GM23338 (cell line): ENCODE results near the gene RXRA. TPM values are rescaled to one million over a fixed set of nuclear protein-coding genes. Genes with fewer than 3 reads are reported as not detected.

ENCODE experiments used
- ATAC-seq: fragments of 200-7000 bp; cut with Tn5 transposase; 3 replicates; pipeline ENCODE4 v1.9.1; 2020
- DNase-seq: peaks from one replicate; pipeline ENCODE4 v3.0.0-alpha.2; 2015; ENCODE audit warnings: low spot score
- H2AFZ ChIP-seq: fragments of 200-600 bp; sonication (generic); 2 replicates; pipeline ENCODE4 v1.8.0; 2016; ENCODE audit warnings: antibody characterized with exemption, mild to moderate bottlenecking, moderate library complexity
- H3F3A ChIP-seq: fragments of 200-600 bp; sonication (generic); replicated peaks from 2 replicates; pipeline ENCODE4 v1.8.0; 2017; ENCODE audit warnings: antibody characterized with exemption, mixed run types, low read depth
- H3K27ac ChIP-seq: fragments of 200-600 bp; sonication (generic); 2 replicates; pipeline ENCODE4 v1.6.1; 2016; ENCODE audit warnings: low read depth
- H3K27me3 ChIP-seq: fragments of 200-600 bp; sonication (generic); 2 replicates; pipeline ENCODE4 v1.8.0; 2016; ENCODE audit warnings: mild to moderate bottlenecking, mixed run types, moderate library complexity; ENCODE audit not compliant: insufficient read depth
- H3K36me3 ChIP-seq: fragments of 200-600 bp; sonication (generic); 2 replicates; pipeline ENCODE4 v1.8.0; 2016; ENCODE audit warnings: mild to moderate bottlenecking; ENCODE audit not compliant: insufficient read depth
- H3K4me1 ChIP-seq: fragments of 200-600 bp; sonication (generic); 2 replicates; pipeline ENCODE4 v1.8.0; 2016; ENCODE audit warnings: mild to moderate bottlenecking, moderate library complexity; ENCODE audit not compliant: insufficient read depth
- H3K4me2 ChIP-seq: fragments of 200-600 bp; sonication (generic); 2 replicates; pipeline ENCODE4 v1.7.1; 2017; ENCODE audit warnings: mixed run types
- H3K4me3 ChIP-seq: fragments of 200-600 bp; sonication (generic); 2 replicates; pipeline ENCODE4 v1.6.1; 2016; ENCODE audit warnings: mixed run types
- H3K79me2 ChIP-seq: fragments of 200-600 bp; sonication (generic); replicated peaks from 2 replicates; pipeline ENCODE4 v1.8.0; 2017; ENCODE audit warnings: mild to moderate bottlenecking; ENCODE audit not compliant: insufficient read depth
- H3K9me2 ChIP-seq: fragments of 200-600 bp; sonication (generic); 2 replicates; pipeline ENCODE4 v1.8.0; 2017; ENCODE audit not compliant: insufficient read depth
- H4K20me1 ChIP-seq: fragments of 200-600 bp; sonication (generic); replicated peaks from 2 replicates; pipeline ENCODE4 v1.8.0; 2017; ENCODE audit warnings: mild to moderate bottlenecking; ENCODE audit not compliant: insufficient read depth
- H3K27ac Mint-ChIP-seq: 2 replicates; pipeline ENCODE4 v1.8.0; 2020; ENCODE audit warnings: inconsistent platforms, mild to moderate bottlenecking, moderate library complexity, mixed read lengths
- H3K27me3 Mint-ChIP-seq: 3 replicates; pipeline ENCODE4 v1.8.0; 2022; ENCODE audit warnings: low read depth, mild to moderate bottlenecking, moderate library complexity, mixed read lengths, inconsistent platforms; ENCODE audit not compliant: insufficient read depth, poor library complexity
- H3K36me3 Mint-ChIP-seq: 3 replicates; pipeline ENCODE4 v1.8.0; 2021; ENCODE audit warnings: low read depth, mild to moderate bottlenecking, inconsistent platforms, moderate library complexity, mixed read lengths
- H3K4me1 Mint-ChIP-seq: 3 replicates; pipeline ENCODE4 v1.8.0; 2020; ENCODE audit warnings: mild to moderate bottlenecking, inconsistent platforms, mixed read lengths
- H3K4me3 Mint-ChIP-seq: 3 replicates; pipeline ENCODE4 v1.8.0; 2021; ENCODE audit warnings: moderate library complexity, mild to moderate bottlenecking, inconsistent platforms, mixed read lengths
- H3K9me3 Mint-ChIP-seq: 3 replicates; pipeline ENCODE4 v1.8.0; 2020; ENCODE audit warnings: moderate library complexity, mild to moderate bottlenecking, inconsistent platforms, mixed read lengths
- CREB1 ChIP-seq: fragments of 250-450 bp; sonication (Bioruptor Pico); IDR thresholded peaks from 2 replicates; pipeline ENCODE4 v1.5.0; 2020; ENCODE audit warnings: low read depth, mild to moderate bottlenecking, moderate library complexity
- CTCF ChIP-seq, 2 experiments: fragments of 200-600 bp in 1 of 2; sonication (generic) in 1 of 2; conservative IDR thresholded peaks; 2 replicates each; pipeline versions ENCODE4 v1.5.1 to v1.6.1; 2016 to 2017; ENCODE audit warnings: antibody characterized with exemption in 2 of 2, low read depth in 2 of 2, mild to moderate bottlenecking in 2 of 2, moderate library complexity in 1 of 2
- ETS1 ChIP-seq: IDR thresholded peaks from 2 replicates; pipeline ENCODE4 v1.6.1; 2016; ENCODE audit warnings: antibody characterized with exemption
- EZH2 ChIP-seq: fragments of 200-600 bp; sonication (generic); IDR thresholded peaks from one replicate; pipeline ENCODE4 v1.8.0; 2017; ENCODE audit warnings: antibody characterized with exemption, mild to moderate bottlenecking, low read depth; ENCODE audit not compliant: unreplicated experiment
- EZH2phosphoT487 ChIP-seq: fragments of 200-600 bp; sonication (generic); IDR thresholded peaks from one replicate; pipeline ENCODE4 v1.8.1; 2018; ENCODE audit warnings: antibody characterized with exemption; ENCODE audit not compliant: unreplicated experiment
- JUNB ChIP-seq: IDR thresholded peaks from one replicate; pipeline ENCODE4 v1.6.1; 2016; ENCODE audit warnings: antibody characterized with exemption; ENCODE audit not compliant: unreplicated experiment
- NANOG ChIP-seq: IDR thresholded peaks from 2 replicates; pipeline ENCODE4 v1.6.1; 2016; ENCODE audit warnings: antibody characterized with exemption, borderline replicate concordance
- POLR2AphosphoS5 ChIP-seq: IDR thresholded peaks from 2 replicates; pipeline ENCODE4 v1.6.1; 2016; ENCODE audit warnings: antibody characterized with exemption, low read depth
- STAT1 ChIP-seq: IDR thresholded peaks from one replicate; pipeline ENCODE4 v1.6.1; 2016; ENCODE audit warnings: antibody characterized with exemption; ENCODE audit not compliant: unreplicated experiment
- ZNF331 ChIP-seq: fragments of 250-450 bp; sonication (Bioruptor Pico); IDR thresholded peaks from 2 replicates; pipeline ENCODE4 v1.5.0; 2020; ENCODE audit warnings: low read depth, mild to moderate bottlenecking, moderate library complexity
- ZNF462 ChIP-seq: fragments of 250-450 bp; sonication (Bioruptor Pico); IDR thresholded peaks from 2 replicates; pipeline ENCODE4 v1.5.0; 2020; ENCODE audit warnings: mild to moderate bottlenecking, moderate library complexity
- polyA plus RNA-seq: library from polyadenylated mRNA; unstranded; fragments of >200 nt; fragmentation: Nextera tagmentation; extraction: Ambion mirVana; gene quantifications from 2 replicates; pipeline ENCODE4 v1.2.1, GENCODE V29; 2016
- total RNA-seq: library from RNA; depleted of rRNA; stranded (reverse); fragments of >200 nt; shearing (Covaris generic); gene quantifications from 2 replicates; pipeline ENCODE4 v1.2.3, GENCODE V29; 2014

RXRA gene
- total and polyA plus RNA-seq, 2 experiments from 2014 or later, result 4.9 to 17.9 TPM

- Mint-ChIP-seq H3K4me3 (no peak overlapping the region), H3K9me3 (no peaks in the 10 kb centered on the region), H3K36me3 (no peaks in the 10 kb centered on the region), H3K27me3 (peaks cover 3% of the 10 kb centered on the region), H3K27ac (no peak overlapping the region), H3K4me1 (peaks cover 9% of the 10 kb centered on the region; the same call in 2 of the 3 replicates)
- no peaks in the 10 kb centered on the region for H3K4me1 ChIP-seq
- no peak overlapping the region for H3K27ac ChIP-seq
- no peaks in the 10 kb centered on the region for H3K9me2 ChIP-seq
- no peaks in the 10 kb centered on the region for H3K36me3 ChIP-seq
- DNase-seq (no peak), ATAC-seq (no peak)
- no peaks in the 10 kb centered on the region for H3K79me2 ChIP-seq
- TF ChIP-seq ETS1, result no peak
- TF ChIP-seq POLR2AphosphoS5, result no peak
- H3K27me3 ChIP-seq, result no peaks in the 10 kb centered on the region
- H3K4me2 ChIP-seq, result no peak overlapping the region
- no peak overlapping the region for H2AFZ ChIP-seq
- H3K4me3 ChIP-seq, result no peak overlapping the region
- H4K20me1 ChIP-seq, result no peaks in the 10 kb centered on the region
- H3F3A ChIP-seq, result no peaks in the 10 kb centered on the region
Measured at GRCh38 chr9:134296301-134297082, 29.8 kb upstream of the RXRA start.

GRCh38 chr9:134297083-134297410 lies 29.2 kb upstream of the RXRA start:
- no peaks in the 10 kb centered on the region for H4K20me1 ChIP-seq
- no peaks in the 10 kb centered on the region for H3K27me3 ChIP-seq
- Mint-ChIP-seq H3K27ac (no peak overlapping the region), H3K27me3 (peaks cover 3% of the 10 kb centered on the region), H3K4me3 (no peak overlapping the region), H3K9me3 (no peaks in the 10 kb centered on the region), H3K4me1 (peaks cover 9% of the 10 kb centered on the region; the same call in 2 of the 3 replicates), H3K36me3 (no peaks in the 10 kb centered on the region)
- no peaks in the 10 kb centered on the region for H3K79me2 ChIP-seq
- H3K27ac ChIP-seq, result no peak overlapping the region
- ATAC-seq (no peak), DNase-seq (no peak)
- no peaks in the 10 kb centered on the region for H3K36me3 ChIP-seq
- H3K4me3 ChIP-seq, result no peak overlapping the region
- H3K9me2 ChIP-seq, result no peaks in the 10 kb centered on the region
- H3F3A ChIP-seq, result no peaks in the 10 kb centered on the region
- no peak overlapping the region for H3K4me2 ChIP-seq
- H3K4me1 ChIP-seq, result no peaks in the 10 kb centered on the region
- no peak overlapping the region for H2AFZ ChIP-seq
- no peak for TF ChIP-seq CREB1 (CRISPR knock-in tag)
- TF ChIP-seq ZNF462, result no peak
- no peak for TF ChIP-seq EZH2
- TF ChIP-seq EZH2phosphoT487, result no peak
- no peak for TF ChIP-seq JUNB
- TF ChIP-seq ZNF331 (CRISPR knock-in tag), result no peak
- no peak for TF ChIP-seq CTCF (conservative IDR thresholded peaks at IDR 0.05; ENCODE audit: low read depth in 2 of 2)
- TF ChIP-seq STAT1, result no peak
- TF ChIP-seq NANOG, result no peak
